HCT116 (cell line): ENCODE results near the gene SRGAP1. TPM values are rescaled to one million over a fixed set of nuclear protein-coding genes. Genes with fewer than 3 reads are reported as not detected.

Source experiments
- ATAC-seq: fragments of 200-7000 bp; cut with Tn5 transposase; 2 replicates; pipeline ENCODE4 v1.9.1; 2020; ENCODE audit warnings: mild to moderate bottlenecking, moderate library complexity
- BruUV-seq: library from RNA; stranded (reverse); fragments of 400-500 nt; replicated peaks from 2 replicates; lab custom pipeline; 2021; lab: Mats Ljungman, UMichigan
- CTCF ChIA-PET: fragments of 300-600 bp; sonication (Branson Sonifier 250); formaldehyde crosslinking; loops from one replicate; lab custom pipeline; 2021; ENCODE audit warnings: antibody characterized with exemption; lab: Charles Lee
- POLR2A ChIA-PET: fragments of 300-600, 350-600 bp; sonication (Branson Sonifier 250); formaldehyde crosslinking; loops from one replicate; lab custom pipeline; 2021; ENCODE audit warnings: antibody characterized with exemption; lab: Charles Lee
- RAD21 ChIA-PET, 2 experiments: fragments of 300-600 bp; sonication (Branson Sonifier 250); formaldehyde crosslinking; loops; one replicate each; lab custom pipeline; 2023; ENCODE audit warnings: low total read pairs in 2 of 2; ENCODE audit not compliant: uncharacterized antibody in 2 of 2, unreplicated experiment in 2 of 2, low non-redundant PET in 1 of 2; lab: Charles Lee
- DNase-seq: peaks from one replicate; pipeline ENCODE4 v3.0.0-alpha.2; 2010; ENCODE audit warnings: low read depth, low spot score
- H2AFZ ChIP-seq: fragments of 200-600 bp; shearing (Covaris generic), sonication (generic); 2 replicates; pipeline ENCODE4 v1.6.1; 2017; ENCODE audit warnings: low read depth, mixed run types, mixed read lengths, antibody characterized with exemption, low read length; ENCODE audit not compliant: poor library complexity, severe bottlenecking
- H3K27ac ChIP-seq: 2 replicates; pipeline ENCODE4 v1.5.1; 2012; ENCODE audit warnings: low read depth, low read length
- H3K27me3 ChIP-seq: fragments of 200-600 bp; sonication (generic); 2 replicates; pipeline ENCODE4 v1.6.1; 2016; ENCODE audit warnings: mixed run types, low read length, mixed read lengths; ENCODE audit not compliant: insufficient read depth
- H3K36me3 ChIP-seq, 2 experiments: fragments of 200-500 bp in 1 of 2; fragments of 200-600 bp in 1 of 2; sonication (Bioruptor generic) in 1 of 2; sonication (generic) in 1 of 2; 2 replicates each; pipeline versions ENCODE4 v1.5.1 to v1.6.1; 2014 to 2016; ENCODE audit warnings: low read length in 2 of 2, inconsistent platforms in 1 of 2, mixed read lengths in 1 of 2, mixed run types in 1 of 2; ENCODE audit not compliant: insufficient read depth in 2 of 2, control insufficient read depth in 1 of 2
- H3K4me1 ChIP-seq, 2 experiments: fragments of 200-600 bp in 1 of 2; sonication (generic) in 1 of 2; 2 replicates each; pipeline versions ENCODE4 v1.5.1 to v1.6.1; 2012 to 2017; ENCODE audit warnings: low read length in 2 of 2, inconsistent platforms in 1 of 2, mild to moderate bottlenecking in 1 of 2, mixed read lengths in 1 of 2, mixed run types in 1 of 2, moderate library complexity in 1 of 2; ENCODE audit not compliant: insufficient read depth in 2 of 2, control insufficient read depth in 1 of 2
- H3K4me2 ChIP-seq: fragments of 200-600 bp; sonication (generic); 2 replicates; pipeline ENCODE4 v1.6.1; 2017; ENCODE audit warnings: mixed run types, low read length, mixed read lengths
- H3K4me3 ChIP-seq, 2 experiments: fragments of 200-600 bp in 1 of 2; sonication (generic) in 1 of 2; replicated peaks in 1 of 2; 2 replicates each; pipeline ENCODE4 v1.5.1; 2011 to 2016; ENCODE audit warnings: low read length in 2 of 2, control low read depth in 1 of 2, low read depth in 1 of 2, mild to moderate bottlenecking in 1 of 2, mixed read lengths in 1 of 2, mixed run types in 1 of 2
- H3K79me2 ChIP-seq: fragments of 200-600 bp; sonication (generic); 2 replicates; pipeline ENCODE4 v1.6.1; 2017; ENCODE audit warnings: mild to moderate bottlenecking, mixed run types, low read length, moderate library complexity, mixed read lengths; ENCODE audit not compliant: insufficient read depth
- H3K9ac ChIP-seq: fragments of 200-600 bp; sonication (generic); 2 replicates; pipeline ENCODE4 v1.6.1; 2016; ENCODE audit warnings: low read length, mixed read lengths
- H3K9me2 ChIP-seq: fragments of 200-600 bp; sonication (generic), shearing (Covaris generic); 2 replicates; pipeline ENCODE4 v1.6.1; 2017; ENCODE audit warnings: mixed run types, mild to moderate bottlenecking, moderate library complexity; ENCODE audit not compliant: insufficient read depth
- H3K9me3 ChIP-seq, 2 experiments: fragments of 200-500 bp in 1 of 2; fragments of 200-600 bp in 1 of 2; sonication (Bioruptor generic) in 1 of 2; sonication (generic) in 1 of 2; 2 replicates each; pipeline ENCODE4 v1.6.1; 2014 to 2017; ENCODE audit warnings: low read length in 2 of 2, mixed read lengths in 2 of 2, inconsistent platforms in 1 of 2, low read depth in 1 of 2, mild to moderate bottlenecking in 1 of 2, mixed run types in 1 of 2, moderate library complexity in 1 of 2; ENCODE audit not compliant: control insufficient read depth in 1 of 2, insufficient read depth in 1 of 2
- H4K20me1 ChIP-seq: fragments of 200-600 bp; sonication (generic), shearing (Covaris generic); 2 replicates; pipeline ENCODE4 v1.6.1; 2017; ENCODE audit warnings: mixed run types, mild to moderate bottlenecking, moderate library complexity; ENCODE audit not compliant: insufficient read depth
- ATF3 ChIP-seq: IDR thresholded peaks from 2 replicates; pipeline ENCODE4 v1.6.1; 2012
- FOSL1 ChIP-seq: IDR thresholded peaks from 2 replicates; pipeline ENCODE4 v1.6.1; 2012; ENCODE audit warnings: low read depth
- SP1 ChIP-seq: IDR thresholded peaks from 2 replicates; pipeline ENCODE4 v1.6.1; 2012; ENCODE audit warnings: low read depth
- intact Hi-C: fragments of 100-400 bp; cut with micrococcal nuclease; formaldehyde crosslinking; loops from 2 replicates; pipeline ENCODE4 v1.10.0; 2022
- total RNA-seq: library from RNA; stranded (reverse); gene quantifications from one replicate; pipeline ENCODE4 v1.2.1, GENCODE V29; 2021; ENCODE audit not compliant: unreplicated experiment

Gene SRGAP1
- total RNA-seq, 1 experiment from 2014 or later: 16.6 TPM

GRCh38 chr12:64007853-64008252 is 163.4 kb downstream of the SRGAP1 start:
- Histone ChIP-seq H3K9me3 (no peaks in the 10 kb centered on the region), H3K36me3 (no peaks in the 10 kb centered on the region), H3K4me2 (no peak overlapping the region), H3K4me3 (no peak overlapping the region), H4K20me1 (no peaks in the 10 kb centered on the region), H2AFZ (no peak overlapping the region), H3K9me2 (no peaks in the 10 kb centered on the region), H3K79me2 (no peaks in the 10 kb centered on the region), H3K27ac (no peak overlapping the region), H3K27me3 (no peaks in the 10 kb centered on the region), H3K4me1 (peaks cover 0 to 18% of the 10 kb centered on the region in 2 experiments; a peak in 2 of 4 replicates), H3K9ac (no peak overlapping the region)
- ChIA-PET POLR2A (no interaction called here), RAD21 (no interaction called here), CTCF (no interaction called here)
- TF ChIP-seq SP1 (no peak), FOSL1 (no peak)
- BruUV-seq: no TSS peak
- ATAC-seq: no peak
- DNase-seq: no peak
- intact Hi-C loops: no loop called here

GRCh38 chr12:64008596-64008995 is 164.1 kb downstream of the SRGAP1 start:
- no peak for TF ChIP-seq ATF3
- TF ChIP-seq, all 23 proteins: peak for 0
- no peak overlapping the region for H3K4me3 ChIP-seq
- intact Hi-C loops: no loop called here
- H3K9me2 ChIP-seq: no peaks in the 10 kb centered on the region
- H3K9ac ChIP-seq: no peak overlapping the region
- no peaks in the 10 kb centered on the region for H4K20me1 ChIP-seq
- no peaks in the 10 kb centered on the region for H3K9me3 ChIP-seq
- no peak overlapping the region for H3K27ac ChIP-seq
- no peaks in the 10 kb centered on the region for H3K36me3 ChIP-seq
- H3K4me1 ChIP-seq: peaks cover 0 to 26% of the 10 kb centered on the region in 2 experiments; a peak in 2 of 4 replicates
- ChIA-PET CTCF (no interaction called here), POLR2A (no interaction called here), RAD21 (no interaction called here)
- H3K79me2 ChIP-seq: no peaks in the 10 kb centered on the region
- H2AFZ ChIP-seq: no peak overlapping the region
- H3K4me2 ChIP-seq: no peak overlapping the region
- ATAC-seq (no peak), DNase-seq (no peak)
- H3K27me3 ChIP-seq: no peaks in the 10 kb centered on the region
- BruUV-seq: no TSS peak
